ENCODE results near the gene NME7.

GRCh38 chr1:169326956-169327268 lies 40.7 kb downstream of the NME7 start:
- TF ChIP-seq POLR2A (IDR thresholded peaks at IDR 0.05; ENCODE audit: low read depth, low read length) (no peak), POLR2AphosphoS5 (IDR thresholded peaks at IDR 0.05; ENCODE audit: low read depth, low read length) (no peak), POU2F2 (IDR thresholded peaks at IDR 0.05; ENCODE audit: low read depth, low read length) (no peak), PAX5 (IDR thresholded peaks at IDR 0.05; ENCODE audit: insufficient read depth, low read length, severe bottlenecking) (no peak)
